Measurements from ENCODE around the gene PDE10A.
"Not testable (repeated sequence)": the region's sequence is repeated elsewhere in the genome, so short reads cannot be mapped to it uniquely, and the experiment has no call there.

PDE10A gene

GRCh38 chr6:165511807-165512206, 151.2 kb downstream of the PDE10A start:
- Histone ChIP-seq H3K4me3 (ENCODE audit: low read depth in 1 of 2, low read length in 2 of 2) (no peak overlapping the region), H3K27me3 (ENCODE audit: insufficient read depth, low read length, poor library complexity) (no peaks in the 10 kb centered on the region), H3K79me2 (ENCODE audit: insufficient read depth, low read length) (no peaks in the 10 kb centered on the region), H3K4me1 (ENCODE audit: insufficient read depth, low read length) (0 out of 2 replicates have a peak, but pooled peaks cover 7% of the 10 kb centered on the region), H4K20me1 (ENCODE audit: insufficient read depth, low read length) (no peaks in the 10 kb centered on the region), H3K27ac (ENCODE audit: low read length) (no peak overlapping the region), H2AFZ (ENCODE audit: low read depth, low read length) (no peak overlapping the region), H3K9me3 (ENCODE audit: insufficient read depth, low read length, severe bottlenecking) (no peaks in the 10 kb centered on the region), H3K4me2 (ENCODE audit: insufficient read depth, low read length) (no peak overlapping the region), H3K36me3 (ENCODE audit: insufficient read depth, low read length) (no peaks in the 10 kb centered on the region), H3K9ac (ENCODE audit: low read depth, low read length) (no peak overlapping the region)
- ATAC-seq (ENCODE audit: insufficient read depth, low read depth) (peak; percentile 53; the same call in 1 of the 3 replicates), DNase-seq (no peak)
- TF ChIP-seq CTCF (IDR thresholded peaks at IDR 0.05; ENCODE audit: borderline replicate concordance, extremely low read depth, low read length, poor library complexity, severe bottlenecking) (no peak), EZH2 (IDR thresholded peaks at IDR 0.05; ENCODE audit: borderline replicate concordance, low read depth, low read length, severe bottlenecking) (no peak)

GRCh38 chr6:165508321-165508869, 154.6 kb downstream of the PDE10A start:
- H3K4me1 ChIP-seq (ENCODE audit: insufficient read depth, low read length), result 0 out of 2 replicates have a peak, but pooled peaks cover 7% of the 10 kb centered on the region
- no peaks in the 10 kb centered on the region for H3K36me3 ChIP-seq (ENCODE audit: insufficient read depth, low read length)
- no peak overlapping the region for H2AFZ ChIP-seq (ENCODE audit: low read depth, low read length)
- H3K4me3 ChIP-seq (ENCODE audit: low read depth in 1 of 2, low read length in 2 of 2), result no peak overlapping the region
- no peak overlapping the region for H3K4me2 ChIP-seq (ENCODE audit: insufficient read depth, low read length)
- DNase-seq, result no peak
- no peak for ATAC-seq (ENCODE audit: insufficient read depth, low read depth)
- H3K79me2 ChIP-seq (ENCODE audit: insufficient read depth, low read length), result no peaks in the 10 kb centered on the region
- no peaks in the 10 kb centered on the region for H4K20me1 ChIP-seq (ENCODE audit: insufficient read depth, low read length)
- no peak overlapping the region for H3K27ac ChIP-seq (ENCODE audit: low read length)
- H3K9me3 ChIP-seq (ENCODE audit: insufficient read depth, low read length, severe bottlenecking), result no peaks in the 10 kb centered on the region
- H3K27me3 ChIP-seq (ENCODE audit: insufficient read depth, low read length, poor library complexity), result no peaks in the 10 kb centered on the region
- TF ChIP-seq EZH2 (IDR thresholded peaks at IDR 0.05; ENCODE audit: borderline replicate concordance, low read depth, low read length, severe bottlenecking) (no peak), CTCF (IDR thresholded peaks at IDR 0.05; ENCODE audit: borderline replicate concordance, extremely low read depth, low read length, poor library complexity, severe bottlenecking) (no peak)
- H3K9ac ChIP-seq (ENCODE audit: low read depth, low read length), result no peak overlapping the region

- Histone ChIP-seq H3K4me2 (ENCODE audit: insufficient read depth, low read length) (no peak overlapping the region), H3K27me3 (ENCODE audit: insufficient read depth, low read length, poor library complexity) (no peaks in the 10 kb centered on the region), H2AFZ (ENCODE audit: low read depth, low read length) (no peak overlapping the region), H3K4me3 (ENCODE audit: low read depth in 1 of 2, low read length in 2 of 2) (no peak overlapping the region), H3K9me3 (ENCODE audit: insufficient read depth, low read length, severe bottlenecking) (no peaks in the 10 kb centered on the region), H3K79me2 (ENCODE audit: insufficient read depth, low read length) (no peaks in the 10 kb centered on the region), H3K4me1 (ENCODE audit: insufficient read depth, low read length) (no peaks in the 10 kb centered on the region), H3K9ac (ENCODE audit: low read depth, low read length) (no peak overlapping the region), H4K20me1 (ENCODE audit: insufficient read depth, low read length) (no peaks in the 10 kb centered on the region), H3K27ac (ENCODE audit: low read length) (no peak overlapping the region), H3K36me3 (ENCODE audit: insufficient read depth, low read length) (no peaks in the 10 kb centered on the region)
- TF ChIP-seq CTCF (IDR thresholded peaks at IDR 0.05; ENCODE audit: borderline replicate concordance, extremely low read depth, low read length, poor library complexity, severe bottlenecking), result no peak
- no peak for TF ChIP-seq EZH2 (IDR thresholded peaks at IDR 0.05; ENCODE audit: borderline replicate concordance, low read depth, low read length, severe bottlenecking)
- no peak for ATAC-seq (ENCODE audit: insufficient read depth, low read depth)
- no peak for DNase-seq
Observed at GRCh38 chr6:165506657-165507056, 156.4 kb downstream of the PDE10A start.

GRCh38 chr6:165500214-165500907, 162.7 kb downstream of the PDE10A start:
- not testable (repeated sequence) for H3K27me3 ChIP-seq (ENCODE audit: insufficient read depth, low read length, poor library complexity); H3K4me1 ChIP-seq (ENCODE audit: insufficient read depth, low read length); H3K4me3 ChIP-seq (ENCODE audit: low read depth in 1 of 2, low read length in 2 of 2); H3K9me3 ChIP-seq (ENCODE audit: insufficient read depth, low read length, severe bottlenecking); H2AFZ ChIP-seq (ENCODE audit: low read depth, low read length); H3K79me2 ChIP-seq (ENCODE audit: insufficient read depth, low read length); H3K27ac ChIP-seq (ENCODE audit: low read length); H4K20me1 ChIP-seq (ENCODE audit: insufficient read depth, low read length); ATAC-seq (ENCODE audit: insufficient read depth, low read depth); H3K4me2 ChIP-seq (ENCODE audit: insufficient read depth, low read length); DNase-seq; H3K9ac ChIP-seq (ENCODE audit: low read depth, low read length); H3K36me3 ChIP-seq (ENCODE audit: insufficient read depth, low read length)

Measured in DND-41 (cell line).